SK-N-SH treated with all-trans-retinoic acid at 6 μM for 48 hours (cell line): ENCODE measurements around the gene FMO3.

Experiments used
- ATAC-seq: fragments of 200-7000 bp; cut with Tn5 transposase; 3 replicates; pipeline ENCODE4 v1.9.1; 2020; ENCODE audit warnings: mild to moderate bottlenecking, moderate library complexity
- ARNTL ChIP-seq: fragments of 450-650 bp; formaldehyde crosslinking; IDR thresholded peaks from 2 replicates; pipeline ENCODE4 v1.5.0; 2020; ENCODE audit warnings: low read depth, mild to moderate bottlenecking, moderate library complexity, borderline replicate concordance
- BACH2 ChIP-seq: fragments of 250-450 bp; sonication (Bioruptor Pico); IDR thresholded peaks from 2 replicates; pipeline ENCODE4 v1.9.0; 2021; ENCODE audit warnings: mild to moderate bottlenecking, borderline replicate concordance
- CSDC2 ChIP-seq: fragments of 250-450 bp; sonication (Bioruptor Pico); IDR thresholded peaks from 2 replicates; pipeline ENCODE4 v1.5.0; 2020; ENCODE audit warnings: mild to moderate bottlenecking, moderate library complexity
- ESRRG ChIP-seq: fragments of 250-450 bp; sonication (Bioruptor Pico); IDR thresholded peaks from 2 replicates; pipeline ENCODE4 v1.6.1; 2021; ENCODE audit warnings: mild to moderate bottlenecking
- GLIS3 ChIP-seq: fragments of 250-450 bp; sonication (Bioruptor Pico); IDR thresholded peaks from 2 replicates; pipeline ENCODE4 v1.5.0; 2020; ENCODE audit warnings: mild to moderate bottlenecking, moderate library complexity
- ISL1 ChIP-seq: fragments of 250-450 bp; sonication (Bioruptor Pico); IDR thresholded peaks from 2 replicates; pipeline ENCODE4 v2.1.2; 2022; ENCODE audit warnings: mild to moderate bottlenecking, moderate library complexity
- OSR1 ChIP-seq: fragments of 250-450 bp; sonication (Bioruptor Pico); IDR thresholded peaks from 2 replicates; pipeline ENCODE4 v1.8.0; 2022; ENCODE audit warnings: moderate library complexity, mild to moderate bottlenecking, inconsistent platforms
- PATZ1 ChIP-seq: fragments of 250-450 bp; sonication (Bioruptor Pico); IDR thresholded peaks from 2 replicates; pipeline ENCODE4 v1.8.0; 2020; ENCODE audit warnings: mild to moderate bottlenecking, moderate library complexity, borderline replicate concordance
- RARB ChIP-seq: fragments of 250-450 bp; sonication (Bioruptor Pico); IDR thresholded peaks from 2 replicates; pipeline ENCODE4 v1.8.0; 2021; ENCODE audit warnings: mild to moderate bottlenecking, moderate library complexity
- SNAI2 ChIP-seq: fragments of 250-450 bp; sonication (Bioruptor Pico); IDR thresholded peaks from 2 replicates; pipeline ENCODE4 v1.5.0; 2020; ENCODE audit warnings: mild to moderate bottlenecking, moderate library complexity
- TCF4 ChIP-seq: fragments of 250-450 bp; sonication (Bioruptor Pico); IDR thresholded peaks from 2 replicates; pipeline ENCODE4 v1.8.0; 2021; ENCODE audit warnings: mild to moderate bottlenecking, moderate library complexity, borderline replicate concordance
- TOX ChIP-seq: fragments of 250-450 bp; sonication (Bioruptor Pico); IDR thresholded peaks from 2 replicates; pipeline ENCODE4 v1.8.0; 2021; ENCODE audit warnings: mild to moderate bottlenecking, moderate library complexity, borderline replicate concordance
- TSHZ2 ChIP-seq: fragments of 250-450 bp; sonication (Bioruptor Pico); IDR thresholded peaks from 2 replicates; pipeline ENCODE4 v1.5.0; 2020; ENCODE audit warnings: mild to moderate bottlenecking, moderate library complexity
- ZC3H10 ChIP-seq: fragments of 250-450 bp; sonication (Bioruptor Pico); IDR thresholded peaks from 2 replicates; pipeline ENCODE4 v1.5.1; 2021; ENCODE audit warnings: mild to moderate bottlenecking, moderate library complexity
- ZFP3 ChIP-seq: fragments of 250-450 bp; sonication (Bioruptor Pico); IDR thresholded peaks from 2 replicates; pipeline ENCODE4 v1.5.0; 2020; ENCODE audit warnings: mild to moderate bottlenecking, moderate library complexity
- ZFP30 ChIP-seq: fragments of 450-650 bp; formaldehyde crosslinking; IDR thresholded peaks from 2 replicates; pipeline ENCODE4 v1.5.0; 2022; ENCODE audit warnings: mild to moderate bottlenecking, moderate library complexity
- ZNF565 ChIP-seq: fragments of 450-650 bp; formaldehyde crosslinking; conservative IDR thresholded peaks from 2 replicates; pipeline ENCODE4 v1.5.0; 2020; ENCODE audit warnings: low read depth, mild to moderate bottlenecking, moderate library complexity
- ZNF70 ChIP-seq: fragments of 450-650 bp; formaldehyde crosslinking; IDR thresholded peaks from 2 replicates; pipeline ENCODE4 v1.5.0; 2020; ENCODE audit warnings: mild to moderate bottlenecking, moderate library complexity
- TF ChIP-seq, protein P1 (sequence below): fragments of 250-450 bp; sonication (Bioruptor Pico); IDR thresholded peaks from 2 replicates; pipeline ENCODE4 v1.5.1; 2021; ENCODE audit warnings: mild to moderate bottlenecking, moderate library complexity
- TF ChIP-seq, protein P2 (sequence below): fragments of 250-450 bp; sonication (Bioruptor Pico); IDR thresholded peaks from 2 replicates; pipeline ENCODE4 v1.5.1; 2020; ENCODE audit warnings: low read depth, mild to moderate bottlenecking, moderate library complexity

FMO3 gene

DNA sequence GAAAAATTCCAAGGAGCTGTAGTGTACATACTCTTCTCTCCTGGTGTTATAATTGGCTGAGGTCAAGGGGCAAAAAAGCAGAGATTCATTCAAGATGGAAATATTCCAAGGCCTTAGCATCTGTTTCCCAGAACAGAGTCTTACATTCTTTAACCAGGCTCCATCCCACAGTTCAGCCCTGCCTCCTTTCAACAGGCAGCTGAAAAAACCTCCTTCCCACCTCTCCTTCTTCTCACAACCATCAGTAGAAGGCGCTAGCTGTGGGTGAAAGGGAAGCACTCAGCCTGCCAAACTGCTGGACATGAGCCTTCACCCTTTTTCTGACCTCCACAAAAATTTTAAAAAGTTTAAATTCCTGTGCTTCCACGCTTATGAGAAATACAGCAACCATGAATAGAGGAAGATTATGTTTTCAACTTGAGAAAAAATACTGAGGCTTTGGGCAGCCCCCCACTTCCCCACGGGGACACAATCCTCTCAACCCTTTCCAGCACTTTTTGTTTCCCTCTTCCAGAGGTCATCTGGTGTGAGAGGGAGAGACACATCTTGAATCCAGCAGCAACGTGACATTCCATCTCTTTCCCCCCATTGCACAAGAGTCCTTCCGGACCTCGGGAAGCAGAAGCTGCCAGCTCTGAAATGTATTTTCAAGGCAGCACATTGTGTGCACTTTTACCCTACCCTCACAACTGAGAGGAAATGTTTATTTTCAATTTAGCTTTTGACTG, 51.1 kb downstream of the FMO3 start:
- TF ChIP-seq, protein P1, sequence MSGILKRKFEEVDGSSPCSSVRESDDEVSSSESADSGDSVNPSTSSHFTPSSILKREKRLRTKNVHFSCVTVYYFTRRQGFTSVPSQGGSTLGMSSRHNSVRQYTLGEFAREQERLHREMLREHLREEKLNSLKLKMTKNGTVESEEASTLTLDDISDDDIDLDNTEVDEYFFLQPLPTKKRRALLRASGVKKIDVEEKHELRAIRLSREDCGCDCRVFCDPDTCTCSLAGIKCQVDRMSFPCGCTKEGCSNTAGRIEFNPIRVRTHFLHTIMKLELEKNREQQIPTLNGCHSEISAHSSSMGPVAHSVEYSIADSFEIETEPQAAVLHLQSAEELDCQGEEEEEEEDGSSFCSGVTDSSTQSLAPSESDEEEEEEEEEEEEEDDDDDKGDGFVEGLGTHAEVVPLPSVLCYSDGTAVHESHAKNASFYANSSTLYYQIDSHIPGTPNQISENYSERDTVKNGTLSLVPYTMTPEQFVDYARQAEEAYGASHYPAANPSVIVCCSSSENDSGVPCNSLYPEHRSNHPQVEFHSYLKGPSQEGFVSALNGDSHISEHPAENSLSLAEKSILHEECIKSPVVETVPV, result no peak
- TF ChIP-seq, protein P2, sequence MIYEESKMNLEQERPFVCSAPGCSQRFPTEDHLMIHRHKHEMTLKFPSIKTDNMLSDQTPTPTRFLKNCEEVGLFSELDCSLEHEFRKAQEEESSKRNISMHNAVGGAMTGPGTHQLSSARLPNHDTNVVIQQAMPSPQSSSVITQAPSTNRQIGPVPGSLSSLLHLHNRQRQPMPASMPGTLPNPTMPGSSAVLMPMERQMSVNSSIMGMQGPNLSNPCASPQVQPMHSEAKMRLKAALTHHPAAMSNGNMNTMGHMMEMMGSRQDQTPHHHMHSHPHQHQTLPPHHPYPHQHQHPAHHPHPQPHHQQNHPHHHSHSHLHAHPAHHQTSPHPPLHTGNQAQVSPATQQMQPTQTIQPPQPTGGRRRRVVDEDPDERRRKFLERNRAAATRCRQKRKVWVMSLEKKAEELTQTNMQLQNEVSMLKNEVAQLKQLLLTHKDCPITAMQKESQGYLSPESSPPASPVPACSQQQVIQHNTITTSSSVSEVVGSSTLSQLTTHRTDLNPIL (CRISPR knock-in tag), result no peak
- TF ChIP-seq TSHZ2, result no peak
- TF ChIP-seq CSDC2 (CRISPR knock-in tag), result no peak
- no peak for TF ChIP-seq RARB (CRISPR knock-in tag)
- no peak for TF ChIP-seq ISL1
- no peak for TF ChIP-seq BACH2 (CRISPR knock-in tag)
- TF ChIP-seq ZNF565 (CRISPR knock-in tag), result no peak
- TF ChIP-seq TCF4 (CRISPR knock-in tag), result no peak
- TF ChIP-seq ZFP3 (CRISPR knock-in tag), result no peak
- no peak for TF ChIP-seq SNAI2
- TF ChIP-seq ZFP30 (CRISPR knock-in tag), result no peak
- TF ChIP-seq ESRRG (CRISPR knock-in tag), result no peak
- no peak for TF ChIP-seq OSR1 (CRISPR knock-in tag)
- no peak for TF ChIP-seq ZNF70 (CRISPR knock-in tag)
- no peak for TF ChIP-seq GLIS3 (CRISPR knock-in tag)
- TF ChIP-seq ARNTL (CRISPR knock-in tag), result no peak
- TF ChIP-seq ZC3H10, result no peak
- no peak for TF ChIP-seq TOX (CRISPR knock-in tag)
- ATAC-seq, result no peak

GRCh38 chr1:171142416-171143385, 52.0 kb downstream of the FMO3 start:
- TF ChIP-seq ISL1 (no peak), RARB (CRISPR knock-in tag) (no peak), PATZ1 (CRISPR knock-in tag) (no peak), ZNF565 (CRISPR knock-in tag) (no peak), ZFP30 (CRISPR knock-in tag) (no peak), ZFP3 (CRISPR knock-in tag) (no peak)
- TF ChIP-seq, protein P2 (CRISPR knock-in tag), result no peak
- ATAC-seq, result no peak
